ENCODE measurements around the gene ZNF316. TPM values are rescaled to one million over a fixed set of nuclear protein-coding genes. Genes with fewer than 3 reads are reported as not detected.
"Not testable (repeated sequence)": the region's sequence is repeated elsewhere in the genome, so short reads cannot be mapped to it uniquely, and the experiment has no call there.

ZNF316 gene
- total RNA-seq, 1 donor from 2014 or later = 33.8 TPM

DNA sequence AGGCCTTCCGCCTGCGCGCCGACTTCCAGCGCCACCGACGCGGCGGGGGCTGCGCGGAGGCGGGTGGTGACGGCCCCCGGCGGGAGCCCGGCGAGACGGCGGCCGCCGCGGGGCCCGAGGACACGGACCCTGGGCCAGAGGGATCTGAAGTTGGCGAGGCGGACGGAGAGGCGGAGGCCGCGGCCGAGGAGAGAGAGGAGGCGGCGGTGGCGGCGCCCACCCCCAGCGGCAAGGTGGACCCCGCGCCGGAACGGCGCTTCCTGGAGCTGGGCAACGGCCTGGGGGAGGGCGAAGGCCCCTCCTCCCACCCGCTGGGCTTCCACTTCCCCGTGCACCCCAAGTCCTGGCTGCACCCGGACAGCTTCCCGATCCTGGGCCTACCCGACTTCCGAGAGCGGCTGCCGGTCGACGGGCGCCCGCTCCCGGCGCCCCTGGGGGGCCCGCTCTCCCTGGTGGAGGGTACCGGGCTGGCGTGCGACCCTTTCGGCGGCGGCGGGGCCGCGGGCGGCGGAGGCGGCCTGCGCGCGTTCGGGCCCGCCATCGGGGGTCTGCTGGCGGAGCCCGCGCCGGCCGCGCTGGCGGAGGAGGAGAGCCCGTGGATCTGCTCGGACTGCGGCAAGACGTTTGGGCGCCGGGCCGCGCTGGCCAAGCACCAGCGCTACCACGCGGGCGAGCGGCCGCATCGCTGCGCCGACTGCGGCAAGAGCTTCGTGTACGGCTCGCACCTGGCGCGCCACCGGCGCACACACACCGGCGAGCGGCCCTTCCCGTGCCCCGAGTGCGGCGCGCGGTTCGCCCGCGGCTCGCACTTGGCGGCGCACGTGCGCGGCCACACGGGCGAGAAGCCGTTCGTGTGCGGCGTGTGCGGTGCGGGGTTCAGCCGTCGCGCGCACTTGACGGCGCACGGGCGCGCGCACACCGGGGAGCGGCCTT is 16.2 kb downstream of the ZNF316 start:
- H3K27ac Mint-ChIP-seq = no peak overlapping the region
- DNase-seq (ENCODE audit: low spot score) = no peak
- no peaks in the 10 kb centered on the region for H3K27me3 Mint-ChIP-seq (ENCODE audit: insufficient read depth)
- no peak overlapping the region for H3K4me3 Mint-ChIP-seq
- intact Hi-C loops (cut with micrococcal nuclease) = no loop called here
- H3K9me3 Mint-ChIP-seq = peaks cover 11% of the 10 kb centered on the region
- peaks cover 39% of the 10 kb centered on the region for H3K36me3 Mint-ChIP-seq (ENCODE audit: low read depth)
- no peaks in the 10 kb centered on the region for H3K4me1 Mint-ChIP-seq (ENCODE audit: low read depth)

DNA sequence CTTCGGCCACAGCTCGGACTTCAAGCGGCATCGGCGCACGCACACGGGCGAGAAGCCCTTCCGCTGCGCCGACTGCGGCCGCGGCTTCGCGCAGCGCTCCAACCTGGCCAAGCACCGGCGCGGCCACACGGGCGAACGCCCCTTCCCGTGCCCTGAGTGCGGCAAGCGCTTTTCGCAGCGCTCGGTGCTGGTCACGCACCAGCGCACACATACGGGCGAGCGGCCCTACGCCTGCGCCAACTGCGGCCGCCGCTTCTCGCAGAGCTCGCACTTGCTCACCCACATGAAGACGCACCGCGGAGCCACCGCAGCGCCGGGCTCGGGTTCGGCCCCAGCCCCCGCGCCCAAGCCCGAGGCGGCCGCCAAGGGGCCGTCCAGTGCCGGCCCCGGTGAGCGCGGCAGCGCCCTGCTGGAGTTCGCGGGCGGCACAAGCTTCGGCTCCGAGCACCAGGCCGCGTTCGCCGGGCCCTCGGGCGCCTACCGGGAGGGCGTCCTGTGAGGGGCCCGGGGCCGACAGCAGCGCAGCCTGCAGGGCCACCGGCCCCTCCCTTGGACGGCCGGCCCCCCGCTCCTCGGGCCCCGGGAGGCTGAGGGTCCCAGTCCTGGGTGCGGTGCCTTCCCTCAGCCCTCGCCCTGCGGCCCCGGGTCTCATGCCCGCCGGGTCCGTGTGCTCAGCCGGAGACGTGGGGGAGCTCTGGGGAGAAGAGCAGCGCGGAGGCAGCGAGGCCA is 17.2 kb downstream of the ZNF316 start:
- Mint-ChIP-seq H3K4me1 (ENCODE audit: low read depth) (no peaks in the 10 kb centered on the region), H3K27me3 (ENCODE audit: insufficient read depth) (no peaks in the 10 kb centered on the region), H3K36me3 (ENCODE audit: low read depth) (peaks cover 34% of the 10 kb centered on the region), H3K9me3 (peaks cover 11% of the 10 kb centered on the region), H3K4me3 (no peak overlapping the region), H3K27ac (no peak overlapping the region)
- intact Hi-C loops (cut with micrococcal nuclease) = no loop called here
- no peak for DNase-seq (ENCODE audit: low spot score)

DNA sequence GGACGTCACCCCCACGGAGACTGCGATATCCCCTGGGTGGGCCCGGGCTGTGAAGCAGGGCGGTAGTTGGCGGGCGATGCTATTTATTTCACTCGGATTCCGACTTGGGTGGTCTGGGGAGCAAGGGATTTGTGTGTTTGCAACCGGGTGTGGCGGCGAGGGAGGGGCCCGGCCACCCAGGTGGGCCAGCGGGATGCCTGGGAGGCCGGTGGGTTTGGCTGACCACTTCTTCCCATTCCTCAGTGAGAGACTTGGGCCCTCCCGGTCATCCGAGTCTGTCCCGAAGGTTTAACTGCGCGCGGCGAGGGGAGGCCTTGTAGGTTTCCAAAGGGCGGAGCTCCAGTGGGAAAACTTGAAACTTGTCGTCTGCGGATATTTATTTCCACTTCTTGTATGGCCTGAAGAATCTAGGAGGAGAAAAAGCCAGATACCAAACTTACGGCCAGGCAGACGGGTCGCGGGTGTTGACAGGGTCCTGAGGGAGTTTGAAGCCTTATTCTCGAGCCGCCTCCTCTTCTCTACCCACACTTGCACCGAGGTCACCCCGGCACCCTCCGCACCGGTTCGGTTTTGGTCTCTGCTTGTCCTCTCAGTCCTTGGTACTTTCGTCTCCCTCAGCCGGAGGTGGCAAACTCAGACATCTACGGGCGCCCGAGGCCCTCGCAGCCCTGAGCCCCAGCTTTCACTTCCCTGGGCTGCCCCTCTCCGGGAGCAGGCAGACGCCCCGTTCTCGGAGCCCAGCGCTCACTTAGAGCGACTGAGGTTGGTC is 17.9 kb downstream of the ZNF316 start:
- Mint-ChIP-seq H3K4me3 (no peak overlapping the region), H3K36me3 (ENCODE audit: low read depth) (peaks cover 28% of the 10 kb centered on the region), H3K4me1 (ENCODE audit: low read depth) (no peaks in the 10 kb centered on the region), H3K9me3 (peaks cover 7% of the 10 kb centered on the region), H3K27me3 (ENCODE audit: insufficient read depth) (no peaks in the 10 kb centered on the region), H3K27ac (no peak overlapping the region)
- DNase-seq (ENCODE audit: low spot score) = no peak
- intact Hi-C loops (cut with micrococcal nuclease) = no loop called here

DNA sequence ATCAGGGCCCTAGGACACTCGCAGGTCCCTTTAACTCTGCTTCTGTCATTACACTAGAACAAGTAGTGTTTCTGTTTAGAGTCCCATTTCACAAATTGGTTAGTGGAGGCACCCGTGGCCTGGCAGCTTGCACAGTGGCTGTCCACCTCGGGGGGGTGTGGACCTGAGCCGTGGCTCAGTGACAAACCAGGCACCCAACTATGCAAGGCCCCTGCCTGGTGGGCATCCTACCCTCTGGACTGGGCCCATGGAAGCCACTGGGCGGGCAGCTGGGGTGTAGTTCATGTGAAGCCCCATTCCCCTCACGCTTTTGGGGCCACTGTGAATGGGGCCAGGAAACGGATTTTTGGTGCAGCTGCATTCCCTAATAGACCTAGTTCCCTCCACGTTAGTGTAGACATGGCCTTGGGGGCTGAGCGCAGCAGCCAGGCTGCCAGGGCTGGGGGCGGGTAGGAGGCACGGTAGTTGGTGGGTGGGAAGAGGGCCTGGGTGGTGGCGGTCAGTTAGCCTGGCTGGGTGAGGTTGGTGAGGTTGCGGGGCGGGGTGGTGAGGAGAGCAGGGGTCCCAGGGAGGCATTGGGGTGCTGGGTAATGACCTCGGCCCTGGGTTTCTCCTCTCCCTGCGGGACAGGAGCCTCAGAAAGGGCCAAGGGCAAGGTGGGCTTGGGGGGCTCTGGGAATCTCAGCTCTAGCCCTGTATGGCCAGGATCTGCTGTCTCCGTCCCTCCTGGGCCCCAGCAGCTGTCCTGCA is 18.7 kb downstream of the ZNF316 start:
- Mint-ChIP-seq H3K27me3 (ENCODE audit: insufficient read depth) (no peaks in the 10 kb centered on the region), H3K4me3 (no peak overlapping the region), H3K9me3 (peaks cover 1% of the 10 kb centered on the region), H3K36me3 (ENCODE audit: low read depth) (peaks cover 20% of the 10 kb centered on the region), H3K4me1 (ENCODE audit: low read depth) (no peaks in the 10 kb centered on the region), H3K27ac (no peak overlapping the region)
- intact Hi-C loops (cut with micrococcal nuclease) = no loop called here
- DNase-seq (ENCODE audit: low spot score) = no peak

DNA sequence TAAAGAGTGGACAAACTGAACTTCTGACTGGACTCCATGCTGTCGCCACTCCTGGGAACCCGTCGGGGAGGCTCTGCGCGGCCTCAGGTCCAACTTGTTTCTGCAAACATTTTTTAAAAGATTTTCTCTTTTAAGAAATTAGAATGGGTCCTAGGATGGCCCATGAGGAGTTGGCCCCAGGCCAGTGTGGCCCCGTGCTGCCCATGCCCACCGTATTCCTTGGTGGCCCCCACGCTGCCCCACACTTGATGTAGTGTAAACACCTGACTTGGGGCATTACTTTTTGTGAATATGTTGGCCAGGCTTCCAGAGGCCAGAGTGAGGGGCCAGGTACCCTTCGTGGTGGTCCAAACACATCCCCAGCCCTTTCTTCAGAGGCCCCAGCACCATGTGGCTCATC is 19.3 kb downstream of the ZNF316 start:
- Mint-ChIP-seq H3K27me3 (ENCODE audit: insufficient read depth) (peaks cover 2% of the 10 kb centered on the region), H3K9me3 (peaks cover 5% of the 10 kb centered on the region), H3K27ac (no peak overlapping the region), H3K4me3 (no peak overlapping the region), H3K4me1 (ENCODE audit: low read depth) (no peaks in the 10 kb centered on the region), H3K36me3 (ENCODE audit: low read depth) (peaks cover 16% of the 10 kb centered on the region)
- intact Hi-C loops (cut with micrococcal nuclease) = no loop called here
- no peak for DNase-seq (ENCODE audit: low spot score)

DNA sequence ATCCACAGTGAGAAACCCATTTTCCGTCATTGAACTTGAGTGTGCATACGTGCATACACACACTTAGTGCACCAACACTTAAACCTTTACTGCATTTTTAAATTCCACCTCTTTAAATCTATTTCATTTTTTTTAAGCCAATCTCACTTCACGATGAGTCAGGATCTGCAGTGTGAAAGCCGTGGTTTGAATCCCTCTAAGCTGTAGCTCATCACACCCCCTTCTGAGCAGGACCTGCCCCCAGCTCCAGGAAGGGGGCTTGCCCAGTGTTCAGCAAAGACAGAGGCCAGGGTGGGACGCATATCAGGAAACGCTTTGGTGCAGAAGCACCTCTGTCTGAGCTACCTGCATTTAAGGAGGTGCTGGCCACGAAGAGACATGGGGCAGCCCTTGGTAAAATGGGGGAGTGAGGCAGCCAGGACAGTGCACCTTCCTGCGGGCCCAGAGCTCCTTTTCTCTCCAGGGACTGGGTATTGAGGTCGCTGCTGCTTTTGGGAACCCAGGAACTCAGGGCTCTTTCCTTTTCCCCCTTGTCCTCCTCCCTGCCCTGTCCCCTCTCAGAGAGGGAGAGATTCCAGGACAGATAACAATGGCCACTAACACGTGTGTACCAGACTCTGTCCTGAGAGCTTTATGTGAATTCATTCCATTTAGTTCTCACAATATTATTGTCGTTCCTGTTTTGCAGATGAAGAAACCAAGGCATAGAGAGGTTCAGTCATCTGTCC is 21.7 kb downstream of the ZNF316 start:
- Mint-ChIP-seq H3K9me3 (peaks cover 5% of the 10 kb centered on the region), H3K4me3 (no peak overlapping the region), H3K27ac (no peak overlapping the region), H3K36me3 (ENCODE audit: low read depth) (peaks cover 11% of the 10 kb centered on the region), H3K27me3 (ENCODE audit: insufficient read depth) (peaks cover 6% of the 10 kb centered on the region), H3K4me1 (ENCODE audit: low read depth) (no peaks in the 10 kb centered on the region)
- intact Hi-C loops (cut with micrococcal nuclease) = no loop called here
- no peak for DNase-seq (ENCODE audit: low spot score)

DNA sequence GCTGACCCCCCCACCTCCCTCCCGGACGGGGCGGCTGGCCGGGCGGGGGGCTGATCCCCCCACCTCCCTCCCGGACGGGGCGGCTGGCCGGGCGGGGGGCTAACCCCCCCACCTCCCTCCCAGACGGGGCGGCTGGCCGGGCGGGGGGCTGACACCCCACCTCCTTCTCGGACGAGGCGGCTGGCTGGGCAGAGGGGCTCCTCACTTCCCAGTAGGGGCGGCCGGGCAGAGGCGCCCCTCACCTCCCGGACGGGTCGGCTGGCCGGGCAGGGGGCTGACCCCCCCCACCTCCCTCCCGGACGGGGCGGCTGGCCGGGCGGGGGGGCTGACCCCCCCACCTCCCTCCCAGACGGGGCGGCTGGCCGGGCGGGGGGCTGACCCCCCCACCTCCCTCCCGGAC is 33.7 kb downstream of the ZNF316 start:
- intact Hi-C loops (cut with micrococcal nuclease); H3K27me3 Mint-ChIP-seq (ENCODE audit: insufficient read depth); H3K27ac Mint-ChIP-seq; H3K4me1 Mint-ChIP-seq (ENCODE audit: low read depth); DNase-seq (ENCODE audit: low spot score); H3K36me3 Mint-ChIP-seq (ENCODE audit: low read depth); H3K4me3 Mint-ChIP-seq: not testable (repeated sequence)
- peaks cover 61% of the 10 kb centered on the region for H3K9me3 Mint-ChIP-seq

DNA sequence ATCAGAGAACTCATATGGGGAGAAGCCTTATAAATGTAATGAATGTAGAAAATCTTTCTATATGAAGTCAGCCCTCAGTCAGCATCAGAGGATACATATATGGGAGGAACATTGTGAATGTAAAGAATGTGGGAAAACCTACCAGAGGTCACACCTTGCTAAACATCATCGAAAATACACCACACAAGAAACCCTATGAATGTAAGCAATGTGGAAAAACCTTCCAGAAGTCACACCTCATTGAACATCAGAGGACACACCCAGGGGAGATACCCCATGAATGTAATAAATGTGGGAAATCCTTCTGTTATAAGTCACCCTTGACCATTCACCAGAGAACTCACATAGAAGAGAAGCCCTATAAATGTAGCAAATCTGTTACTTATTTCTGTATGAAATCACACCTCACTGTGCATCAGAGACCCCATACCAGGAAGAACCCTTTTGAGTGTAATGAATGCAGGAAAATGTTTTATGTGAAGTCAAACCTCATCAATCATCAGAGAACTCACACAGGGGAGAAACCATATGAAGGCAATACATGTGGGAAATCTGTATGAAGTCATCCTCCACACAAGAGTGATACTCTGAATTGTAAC is 38.8 kb downstream of the ZNF316 start:
- DNase-seq (ENCODE audit: low spot score) = no peak
- no peaks in the 10 kb centered on the region for H3K27me3 Mint-ChIP-seq (ENCODE audit: insufficient read depth)
- no peak overlapping the region for H3K27ac Mint-ChIP-seq
- intact Hi-C loops (cut with micrococcal nuclease) = no loop called here
- H3K36me3 Mint-ChIP-seq (ENCODE audit: low read depth) = peaks cover 4% of the 10 kb centered on the region
- H3K4me3 Mint-ChIP-seq = no peak overlapping the region
- no peaks in the 10 kb centered on the region for H3K4me1 Mint-ChIP-seq (ENCODE audit: low read depth)
- peaks cover 68% of the 10 kb centered on the region for H3K9me3 Mint-ChIP-seq

DNA sequence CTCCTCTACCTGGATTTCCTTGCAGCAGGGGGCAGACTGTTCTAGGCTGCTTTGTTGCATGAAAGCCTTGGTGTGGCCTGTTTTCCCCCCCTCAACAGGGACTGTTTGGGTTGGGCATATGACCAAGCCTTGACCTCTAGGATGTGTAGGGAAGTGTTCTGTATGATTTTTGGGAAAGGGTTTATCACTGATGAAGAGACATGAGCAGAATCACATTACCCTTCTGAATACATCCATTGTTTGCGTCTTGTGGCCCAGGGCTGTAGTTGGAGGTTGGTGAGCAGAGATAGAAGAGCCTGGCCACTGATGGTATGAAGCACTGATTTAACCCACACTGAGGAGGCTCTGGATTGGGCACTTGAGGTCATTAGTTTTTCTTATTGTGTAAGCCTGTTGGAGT is 43.0 kb downstream of the ZNF316 start:
- Mint-ChIP-seq H3K9me3 (peaks cover 82% of the 10 kb centered on the region), H3K27ac (no peak overlapping the region), H3K27me3 (ENCODE audit: insufficient read depth) (no peaks in the 10 kb centered on the region), H3K36me3 (ENCODE audit: low read depth) (peaks cover 12% of the 10 kb centered on the region), H3K4me3 (no peak overlapping the region), H3K4me1 (ENCODE audit: low read depth) (no peaks in the 10 kb centered on the region)
- intact Hi-C loops (cut with micrococcal nuclease) = no loop called here
- no peak for DNase-seq (ENCODE audit: low spot score)

DNA sequence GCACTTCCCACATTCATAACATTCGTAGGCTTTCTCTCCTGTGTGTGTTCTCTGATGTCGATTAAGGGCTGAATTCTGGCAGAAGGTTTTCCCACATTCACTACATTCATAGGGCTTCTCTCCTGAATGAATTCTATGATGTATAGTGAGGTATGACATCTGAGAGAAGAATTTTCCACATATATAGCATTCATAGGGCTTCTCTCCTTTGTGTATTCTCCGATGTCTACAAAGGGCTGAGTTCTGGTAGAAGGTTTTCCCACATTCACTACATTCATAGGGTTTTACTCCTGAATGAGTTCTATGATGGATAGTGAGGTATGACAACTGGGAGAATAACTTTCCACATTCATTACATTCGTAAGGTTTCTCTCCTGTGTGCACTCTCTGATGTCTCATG is 54.0 kb downstream of the ZNF316 start:
- intact Hi-C loops (cut with micrococcal nuclease) = no loop called here
- H3K27me3 Mint-ChIP-seq (ENCODE audit: insufficient read depth) = no peaks in the 10 kb centered on the region
- H3K27ac Mint-ChIP-seq = no peak overlapping the region
- no peak overlapping the region for H3K4me3 Mint-ChIP-seq
- peaks cover 81% of the 10 kb centered on the region for H3K9me3 Mint-ChIP-seq
- no peak for DNase-seq (ENCODE audit: low spot score)
- H3K4me1 Mint-ChIP-seq (ENCODE audit: low read depth) = no peaks in the 10 kb centered on the region
- H3K36me3 Mint-ChIP-seq (ENCODE audit: low read depth) = peaks cover 32% of the 10 kb centered on the region

DNA sequence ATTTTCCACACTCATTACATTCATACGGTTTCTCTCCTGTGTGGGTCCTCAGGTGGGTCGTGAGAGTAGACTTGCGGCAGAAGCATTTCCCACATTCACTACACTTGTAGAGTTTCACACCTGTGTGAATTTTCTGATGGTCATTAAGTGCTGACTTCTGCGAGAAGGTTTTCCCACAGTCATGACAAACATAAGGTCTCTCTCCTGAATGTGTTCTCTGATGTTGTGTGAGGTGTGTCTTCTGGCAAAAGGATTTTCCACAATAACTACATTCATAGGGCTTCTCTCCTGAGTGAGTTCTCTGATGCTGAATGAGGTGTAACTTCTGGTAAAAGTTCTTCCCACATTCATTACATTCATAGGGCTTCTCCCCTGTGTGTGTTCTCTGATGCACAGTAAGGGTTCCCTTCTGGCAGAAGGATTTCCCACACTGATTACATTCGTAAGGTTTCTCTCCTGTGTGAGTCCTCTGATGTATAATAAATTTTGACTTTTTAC is 54.5 kb downstream of the ZNF316 start:
- peaks cover 27% of the 10 kb centered on the region for H3K36me3 Mint-ChIP-seq (ENCODE audit: low read depth)
- intact Hi-C loops (cut with micrococcal nuclease) = loop anchor here (1.0 kb wide), 1 partner anchor 15 kb away; the partner anchor contains the start of gene ZNF12
- no peak overlapping the region for H3K4me3 Mint-ChIP-seq
- H3K27ac Mint-ChIP-seq = no peak overlapping the region
- no peaks in the 10 kb centered on the region for H3K27me3 Mint-ChIP-seq (ENCODE audit: insufficient read depth)
- H3K9me3 Mint-ChIP-seq = peaks cover 76% of the 10 kb centered on the region
- no peak for DNase-seq (ENCODE audit: low spot score)
- no peaks in the 10 kb centered on the region for H3K4me1 Mint-ChIP-seq (ENCODE audit: low read depth)
